ENCODE results near the gene LONRF2.

LONRF2 gene

GRCh38 chr2:100236166-100236565 lies 86.1 kb downstream of the LONRF2 start:
- no peak for DNase-seq (ENCODE audit: low read depth in 2 of 2)

- no peak for DNase-seq (ENCODE audit: low read depth in 2 of 2)
Measured at GRCh38 chr2:100235581-100235980, 86.7 kb downstream of the LONRF2 start.

GRCh38 chr2:100235098-100235497 lies 87.2 kb downstream of the LONRF2 start:
- DNase-seq (ENCODE audit: low read depth in 2 of 2) = no peak

- peak; percentile 42 to 47 for DNase-seq (ENCODE audit: low read depth in 2 of 2)
Measured at GRCh38 chr2:100234141-100234540, 88.2 kb downstream of the LONRF2 start.

GRCh38 chr2:100233061-100233460 lies 89.2 kb downstream of the LONRF2 start:
- DNase-seq (ENCODE audit: low read depth in 2 of 2) = no peak

GRCh38 chr2:100230754-100231153 lies 91.5 kb downstream of the LONRF2 start:
- peak; percentile 25 to 36 for DNase-seq (ENCODE audit: low read depth in 2 of 2)

GRCh38 chr2:100228967-100229366 lies 93.3 kb downstream of the LONRF2 start:
- DNase-seq (ENCODE audit: low read depth in 2 of 2) = no peak

GRCh38 chr2:100228415-100228814 lies 93.9 kb downstream of the LONRF2 start:
- no peak for DNase-seq (ENCODE audit: low read depth in 2 of 2)

- DNase-seq (ENCODE audit: low read depth in 2 of 2) = peak; percentile 35 to 44
Measured at GRCh38 chr2:100224988-100225710, 97.2 kb downstream of the LONRF2 start.

GRCh38 chr2:100223502-100223901 lies 98.8 kb downstream of the LONRF2 start:
- no peak for DNase-seq (ENCODE audit: low read depth in 2 of 2)

All from fibroblast of skin of left biceps (primary cell).